Measurements from ENCODE around the gene LIN28B. TPM values are rescaled to one million over a fixed set of nuclear protein-coding genes. Genes with fewer than 3 reads are reported as not detected.

LIN28B gene
- total RNA-seq, 3 donors from 2014 or later = 0.08 to 0.19 (median 0.15) TPM

DNA sequence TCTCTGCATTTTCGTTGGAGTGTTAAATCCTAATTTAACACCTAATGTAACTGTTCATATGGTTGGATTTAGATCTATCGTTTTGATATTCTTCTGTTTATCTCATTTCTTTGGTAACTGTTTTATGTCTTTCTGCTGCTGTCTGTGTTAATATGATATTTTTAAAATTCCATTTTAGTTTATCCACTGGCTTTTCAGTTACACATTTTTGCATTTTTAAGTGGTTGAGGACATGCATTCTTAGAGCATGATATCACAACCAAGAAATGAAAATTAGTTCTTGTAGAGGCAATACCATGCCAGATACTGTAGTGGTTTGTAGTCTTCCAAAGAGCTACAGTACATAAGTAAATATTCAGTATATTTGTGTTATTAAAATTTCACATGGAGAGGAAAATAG lies 58.6 kb downstream of the LIN28B start:
- H3K27me3 Mint-ChIP-seq (ENCODE audit: low read depth) = peaks cover 4% of the 10 kb centered on the region
- no peak for DNase-seq
- no peak overlapping the region for H3K4me3 Mint-ChIP-seq
- H3K36me3 Mint-ChIP-seq (ENCODE audit: insufficient read depth) = no peaks in the 10 kb centered on the region
- no peaks in the 10 kb centered on the region for H3K4me1 Mint-ChIP-seq (ENCODE audit: low read depth)
- H3K9me3 Mint-ChIP-seq = no peaks in the 10 kb centered on the region
- no peak for ATAC-seq

GRCh38 chr6:105019285-105019684 lies 62.4 kb downstream of the LIN28B start:
- H3K4me1 Mint-ChIP-seq (ENCODE audit: low read depth) = no peaks in the 10 kb centered on the region
- H3K36me3 Mint-ChIP-seq (ENCODE audit: insufficient read depth) = no peaks in the 10 kb centered on the region
- DNase-seq (no peak), ATAC-seq (no peak)
- H3K4me3 Mint-ChIP-seq = no peak overlapping the region
- no peaks in the 10 kb centered on the region for H3K9me3 Mint-ChIP-seq
- peaks cover 16% of the 10 kb centered on the region for H3K27me3 Mint-ChIP-seq (ENCODE audit: low read depth)

DNA sequence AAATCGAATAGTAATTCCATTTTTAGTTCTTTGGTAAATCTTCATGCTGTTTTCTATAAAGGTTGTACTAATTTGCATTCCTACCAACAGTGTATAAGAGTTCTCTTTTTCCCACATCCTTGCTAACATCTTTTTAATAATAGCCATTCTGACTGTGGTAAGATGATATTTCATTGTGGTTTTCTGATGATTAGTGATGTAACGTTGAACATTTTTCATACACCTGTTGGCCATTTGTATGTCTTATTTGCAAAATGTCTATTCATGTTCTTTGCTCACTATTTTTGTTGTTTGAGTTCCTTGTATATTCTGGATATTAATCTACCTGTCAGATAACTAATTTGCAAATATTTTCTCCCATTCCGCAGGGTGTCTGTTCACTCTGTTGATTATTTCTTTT lies 64.5 kb downstream of the LIN28B start:
- DNase-seq (no peak), ATAC-seq (no peak)
- Mint-ChIP-seq H3K9me3 (no peaks in the 10 kb centered on the region), H3K36me3 (ENCODE audit: insufficient read depth) (no peaks in the 10 kb centered on the region), H3K4me3 (no peak overlapping the region), H3K4me1 (ENCODE audit: low read depth) (no peaks in the 10 kb centered on the region), H3K27me3 (ENCODE audit: low read depth) (peaks cover 16% of the 10 kb centered on the region)

- H3K4me3 Mint-ChIP-seq = no peak overlapping the region
- H3K9me3 Mint-ChIP-seq = no peaks in the 10 kb centered on the region
- ATAC-seq (no peak), DNase-seq (no peak)
- no peaks in the 10 kb centered on the region for H3K36me3 Mint-ChIP-seq (ENCODE audit: insufficient read depth)
- H3K4me1 Mint-ChIP-seq (ENCODE audit: low read depth) = no peaks in the 10 kb centered on the region
- peaks cover 15% of the 10 kb centered on the region for H3K27me3 Mint-ChIP-seq (ENCODE audit: low read depth)
These were observed 65.5 kb downstream of the LIN28B start for GRCh38 chr6:105022416-105022815.

DNA sequence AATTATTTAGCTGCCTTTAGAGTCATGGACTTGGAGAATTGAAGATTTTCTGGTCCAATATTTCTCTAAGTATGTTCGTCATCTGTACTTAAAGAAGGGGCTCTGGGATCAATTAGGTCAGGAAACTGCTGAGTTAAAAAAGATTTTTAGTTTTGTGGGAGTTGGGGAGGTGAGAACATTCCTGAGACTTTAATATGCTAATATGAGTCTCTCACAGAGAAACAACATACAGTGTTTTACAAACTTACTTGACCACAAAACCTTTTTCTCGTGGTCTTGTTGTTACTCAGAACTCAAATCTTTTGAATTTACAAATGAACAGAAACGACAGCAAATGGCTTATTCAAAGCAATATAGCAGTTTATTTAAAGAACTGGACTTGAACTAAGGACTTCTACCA lies 67.9 kb downstream of the LIN28B start:
- DNase-seq (no peak), ATAC-seq (no peak)
- Mint-ChIP-seq H3K36me3 (ENCODE audit: insufficient read depth) (no peaks in the 10 kb centered on the region), H3K4me1 (ENCODE audit: low read depth) (no peaks in the 10 kb centered on the region), H3K4me3 (no peak overlapping the region), H3K9me3 (no peaks in the 10 kb centered on the region), H3K27me3 (ENCODE audit: low read depth) (peaks cover 12% of the 10 kb centered on the region)

DNA sequence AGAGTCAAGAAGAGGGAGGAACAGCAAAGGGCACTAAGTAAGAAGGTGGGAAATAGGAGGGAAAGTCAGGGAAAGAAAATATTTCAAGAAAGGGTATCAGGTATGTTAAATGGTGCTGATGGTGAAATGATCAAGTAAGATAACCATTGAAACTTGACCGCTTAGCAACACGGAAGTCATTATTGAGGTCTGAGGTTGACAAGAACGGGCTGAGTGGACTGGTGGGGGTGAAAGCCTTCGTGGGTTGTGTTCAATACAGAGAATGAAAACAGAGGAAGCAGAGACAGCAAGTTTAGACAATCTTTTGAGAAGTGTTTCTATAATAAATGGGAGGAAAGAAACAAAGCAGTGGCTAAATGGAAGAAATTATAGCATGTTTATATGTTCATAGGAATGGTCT lies 72.0 kb downstream of the LIN28B start:
- peaks cover 4% of the 10 kb centered on the region for H3K27me3 Mint-ChIP-seq (ENCODE audit: low read depth)
- H3K4me3 Mint-ChIP-seq = no peak overlapping the region
- no peaks in the 10 kb centered on the region for H3K36me3 Mint-ChIP-seq (ENCODE audit: insufficient read depth)
- DNase-seq = no peak
- no peaks in the 10 kb centered on the region for H3K4me1 Mint-ChIP-seq (ENCODE audit: low read depth)
- ATAC-seq = no peak
- H3K9me3 Mint-ChIP-seq = no peaks in the 10 kb centered on the region

GRCh38 chr6:105029581-105029980 lies 72.7 kb downstream of the LIN28B start:
- H3K27me3 Mint-ChIP-seq (ENCODE audit: low read depth) = peaks cover 4% of the 10 kb centered on the region
- H3K4me3 Mint-ChIP-seq = no peak overlapping the region
- H3K4me1 Mint-ChIP-seq (ENCODE audit: low read depth) = no peaks in the 10 kb centered on the region
- no peaks in the 10 kb centered on the region for H3K36me3 Mint-ChIP-seq (ENCODE audit: insufficient read depth)
- no peaks in the 10 kb centered on the region for H3K9me3 Mint-ChIP-seq
- no peak for DNase-seq
- no peak for ATAC-seq

DNA sequence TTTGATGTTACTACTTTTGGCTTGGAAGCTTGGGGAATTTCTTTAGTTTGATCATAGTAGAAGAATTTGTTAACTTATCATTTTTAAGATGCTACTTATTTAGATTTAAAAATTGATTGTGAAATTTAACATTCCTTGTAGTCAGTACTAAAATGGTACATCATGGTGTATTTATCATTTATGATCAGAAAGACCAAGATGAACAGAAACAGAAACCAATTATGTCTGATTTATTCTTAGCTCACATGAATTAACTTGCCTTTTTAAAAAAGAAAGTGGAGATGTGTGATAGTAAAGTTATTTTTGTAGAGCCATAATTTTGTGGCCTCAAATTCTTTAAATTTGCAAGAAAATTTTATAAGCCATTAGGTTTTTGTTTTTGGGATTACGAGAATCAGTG lies 77.6 kb downstream of the LIN28B start:
- Mint-ChIP-seq H3K36me3 (ENCODE audit: insufficient read depth) (no peaks in the 10 kb centered on the region), H3K4me1 (ENCODE audit: low read depth) (no peaks in the 10 kb centered on the region), H3K4me3 (no peak overlapping the region), H3K27me3 (ENCODE audit: low read depth) (peaks cover 9% of the 10 kb centered on the region), H3K9me3 (no peaks in the 10 kb centered on the region)
- ATAC-seq (no peak), DNase-seq (no peak)

GRCh38 chr6:105035299-105035698 lies 78.4 kb downstream of the LIN28B start:
- no peaks in the 10 kb centered on the region for H3K36me3 Mint-ChIP-seq (ENCODE audit: insufficient read depth)
- ATAC-seq (no peak), DNase-seq (no peak)
- H3K9me3 Mint-ChIP-seq = no peaks in the 10 kb centered on the region
- H3K4me3 Mint-ChIP-seq = no peak overlapping the region
- peaks cover 9% of the 10 kb centered on the region for H3K27me3 Mint-ChIP-seq (ENCODE audit: low read depth)
- H3K4me1 Mint-ChIP-seq (ENCODE audit: low read depth) = no peaks in the 10 kb centered on the region

- Mint-ChIP-seq H3K36me3 (ENCODE audit: insufficient read depth) (no peaks in the 10 kb centered on the region), H3K4me3 (no peak overlapping the region), H3K27me3 (ENCODE audit: low read depth) (peaks cover 9% of the 10 kb centered on the region), H3K9me3 (no peaks in the 10 kb centered on the region), H3K4me1 (ENCODE audit: low read depth) (no peaks in the 10 kb centered on the region)
- ATAC-seq = no peak
- DNase-seq = no peak
These were observed 79.4 kb downstream of the LIN28B start for GRCh38 chr6:105036351-105036750.

DNA sequence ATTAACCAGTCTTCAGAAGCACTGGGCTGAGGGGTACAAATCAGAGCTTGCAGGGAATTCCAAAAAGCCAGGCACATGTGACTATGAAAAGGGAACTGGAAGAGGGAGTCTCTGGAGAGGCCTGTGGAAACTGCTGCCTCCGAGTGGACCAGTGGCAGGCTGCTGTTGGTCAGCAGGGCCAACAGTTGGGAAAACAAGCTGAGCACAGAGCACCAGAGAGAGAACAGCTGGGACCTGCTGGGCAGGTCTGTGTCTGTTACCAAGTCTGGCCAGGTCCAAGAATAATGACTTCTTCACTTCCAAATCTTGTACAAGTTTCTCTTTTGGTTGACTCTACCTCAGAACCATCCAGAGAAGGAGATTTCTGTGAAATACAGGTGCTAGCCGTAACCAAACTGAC lies 81.4 kb downstream of the LIN28B start:
- Mint-ChIP-seq H3K27me3 (ENCODE audit: low read depth) (peaks cover 9% of the 10 kb centered on the region), H3K9me3 (no peaks in the 10 kb centered on the region), H3K4me3 (no peak overlapping the region), H3K4me1 (ENCODE audit: low read depth) (no peaks in the 10 kb centered on the region), H3K36me3 (ENCODE audit: insufficient read depth) (no peaks in the 10 kb centered on the region)
- ATAC-seq (no peak), DNase-seq (no peak)

DNA sequence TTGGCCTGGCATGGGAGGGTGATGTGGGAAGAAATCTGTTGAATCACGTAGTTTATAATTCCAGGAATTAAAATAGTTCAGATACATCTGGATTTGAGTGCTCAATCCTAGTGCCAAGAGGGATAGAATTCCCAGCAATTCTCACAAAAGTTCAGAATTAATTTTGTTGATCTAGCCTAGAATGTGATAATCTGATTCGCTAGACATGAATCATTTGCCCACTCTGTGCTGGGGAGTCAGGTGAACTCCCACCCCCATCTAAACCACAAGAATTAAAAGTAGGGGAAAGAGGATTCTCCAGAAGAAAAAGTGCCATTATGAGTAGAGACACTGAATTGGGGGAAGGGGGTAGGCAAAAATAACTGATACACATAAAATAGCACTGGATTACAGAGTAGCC lies 85.0 kb downstream of the LIN28B start:
- Mint-ChIP-seq H3K27me3 (ENCODE audit: low read depth) (peaks cover 7% of the 10 kb centered on the region), H3K4me1 (ENCODE audit: low read depth) (no peaks in the 10 kb centered on the region), H3K9me3 (no peaks in the 10 kb centered on the region), H3K4me3 (no peak overlapping the region), H3K36me3 (ENCODE audit: insufficient read depth) (no peaks in the 10 kb centered on the region)
- DNase-seq = no peak
- ATAC-seq = no peak

- Mint-ChIP-seq H3K27me3 (ENCODE audit: low read depth) (peaks cover 7% of the 10 kb centered on the region), H3K4me3 (no peak overlapping the region), H3K9me3 (no peaks in the 10 kb centered on the region), H3K4me1 (ENCODE audit: low read depth) (no peaks in the 10 kb centered on the region), H3K36me3 (ENCODE audit: insufficient read depth) (no peaks in the 10 kb centered on the region)
- no peak for ATAC-seq
- no peak for DNase-seq
These were observed 85.7 kb downstream of the LIN28B start for GRCh38 chr6:105042648-105043047.

GRCh38 chr6:105043979-105044378 lies 87.1 kb downstream of the LIN28B start:
- Mint-ChIP-seq H3K4me1 (ENCODE audit: low read depth) (no peaks in the 10 kb centered on the region), H3K4me3 (no peak overlapping the region), H3K9me3 (no peaks in the 10 kb centered on the region), H3K27me3 (ENCODE audit: low read depth) (peaks cover 12% of the 10 kb centered on the region), H3K36me3 (ENCODE audit: insufficient read depth) (no peaks in the 10 kb centered on the region)
- no peak for DNase-seq
- no peak for ATAC-seq

- H3K27me3 Mint-ChIP-seq (ENCODE audit: low read depth) = peaks cover 18% of the 10 kb centered on the region
- DNase-seq (no peak), ATAC-seq (no peak)
- no peaks in the 10 kb centered on the region for H3K4me1 Mint-ChIP-seq (ENCODE audit: low read depth)
- no peaks in the 10 kb centered on the region for H3K36me3 Mint-ChIP-seq (ENCODE audit: insufficient read depth)
- no peaks in the 10 kb centered on the region for H3K9me3 Mint-ChIP-seq
- H3K4me3 Mint-ChIP-seq = no peak overlapping the region
These were observed 88.6 kb downstream of the LIN28B start for GRCh38 chr6:105045526-105045925.

DNA sequence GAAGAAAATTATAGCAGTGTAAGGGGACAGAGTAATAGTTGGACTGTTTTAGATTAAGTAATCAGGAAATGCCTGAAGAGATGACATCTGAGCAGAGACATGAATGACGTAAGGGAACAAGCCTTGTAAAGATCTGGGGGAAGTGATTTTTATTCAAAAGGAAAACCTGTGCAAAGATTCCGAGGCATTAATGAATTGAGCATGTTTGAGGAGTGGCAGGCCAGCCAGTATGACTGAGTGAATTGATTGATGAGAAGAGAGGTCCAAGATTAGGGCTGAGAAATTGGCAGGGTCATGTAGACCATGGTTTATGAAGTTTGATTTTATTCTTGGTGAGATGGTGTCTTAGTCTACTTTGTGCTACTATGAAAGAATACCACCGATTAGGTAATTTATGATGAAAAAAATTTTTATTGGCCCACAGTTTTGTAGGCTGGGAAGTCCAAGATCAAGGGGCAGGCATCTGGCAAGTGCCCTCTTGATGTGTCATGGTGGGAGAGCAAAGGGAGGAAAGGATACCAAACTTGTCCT lies 95.1 kb downstream of the LIN28B start:
- no peak for ATAC-seq
- Mint-ChIP-seq H3K9me3 (peaks cover 4% of the 10 kb centered on the region), H3K4me3 (no peak overlapping the region), H3K4me1 (ENCODE audit: low read depth) (no peaks in the 10 kb centered on the region), H3K27me3 (ENCODE audit: low read depth) (peaks cover 18% of the 10 kb centered on the region), H3K36me3 (ENCODE audit: insufficient read depth) (no peaks in the 10 kb centered on the region)
- DNase-seq = no peak

Measured in activated T-cell treated with anti-CD3 and anti-CD28 coated beads, Interleukin-2, amount 50 U/mL, for 4 hours (primary cell).